ENCODE data around the gene MGMT. TPM values are rescaled to one million over a fixed set of nuclear protein-coding genes. Genes with fewer than 3 reads are reported as not detected.

The MGMT gene
- total and polyA plus RNA-seq, 2 of the 4 experiments (the other 2 are of a cell fraction) = 11.5 to 17.8 TPM

- Histone ChIP-seq H3K4me1 (ENCODE audit: control insufficient read depth, insufficient read depth, low read length) (no peaks in the 10 kb centered on the region), H3K9me1 (ENCODE audit: insufficient read depth, low read length) (no peaks in the 10 kb centered on the region), H4K8ac (ENCODE audit: low read depth in 2 of 2, low read length in 2 of 2) (no peak overlapping the region), H3K79me1 (ENCODE audit: low read depth in 1 of 2, low read length in 2 of 2) (no peaks in the 10 kb centered on the region), H4K5ac (ENCODE audit: low read depth, low read length) (no peak overlapping the region), H3K4me2 (ENCODE audit: low read depth, low read length) (no peak overlapping the region), H3K9me3 (ENCODE audit: control insufficient read depth, insufficient read depth, low read length) (peaks cover 31% of the 10 kb centered on the region), H3K27ac (ENCODE audit: insufficient read depth, low read length) (no peak overlapping the region), H2BK15ac (ENCODE audit: low read depth, low read length) (no peak overlapping the region), H2AK9ac (replicated peaks; ENCODE audit: low read depth, low read length, poor library complexity) (no peak overlapping the region), H2AK5ac (ENCODE audit: low read depth, low read length) (no peak overlapping the region), H2BK120ac (ENCODE audit: low read depth, low read length) (no peak overlapping the region), H4K20me1 (ENCODE audit: insufficient read depth, low read length) (no peaks in the 10 kb centered on the region), H3K23ac (ENCODE audit: low read depth, low read length) (no peak overlapping the region), H3K36me3 (ENCODE audit: control insufficient read depth, insufficient read depth, low read length) (no peaks in the 10 kb centered on the region), H3K18ac (ENCODE audit: low read depth, low read length) (no peak overlapping the region), H3K4ac (ENCODE audit: low read depth, low read length) (no peak overlapping the region), H3K9ac (ENCODE audit: low read depth, low read length) (no peak overlapping the region), H2BK5ac (ENCODE audit: low read depth, low read length, poor library complexity, severe bottlenecking) (no peak overlapping the region), H3K27me3 (ENCODE audit: control insufficient read depth, insufficient read depth, low read length) (no peaks in the 10 kb centered on the region), H3K56ac (ENCODE audit: extremely low read depth, insufficient read depth, low read length) (no peak overlapping the region), H4K91ac (ENCODE audit: insufficient read depth, low read depth, low read length) (no peak overlapping the region), H2BK20ac (ENCODE audit: low read depth, low read length) (no peak overlapping the region), H3K4me3 (ENCODE audit: insufficient read depth, low read depth, low read length) (no peak overlapping the region), H2AFZ (replicated peaks; ENCODE audit: low read length, poor library complexity) (peak overlapping the region; percentile 14), H3K14ac (replicated peaks; ENCODE audit: low read depth, low read length) (no peak overlapping the region)
- dilution Hi-C loops (cut with HindIII; ENCODE audit: low sequenced_read_pairs, unreplicated experiment) (no loop called here), in situ Hi-C loops (cut with MboI; ENCODE audit: low sequenced_read_pairs) (no loop called here), intact Hi-C loops (cut with micrococcal nuclease) (no loop called here)
- ChIA-PET CTCF (no interaction called here), POLR2A (ENCODE audit: unreplicated experiment) (no interaction called here)
- 87% methylated on average over 15 of the region's 30 CpGs; no CpG with 5 or more reads in 1 of the 2 experiments for WGBS, 2 experiments (ENCODE audit: extremely low coverage in 2 of 2, insufficient read length in 1 of 2)
- TF ChIP-seq, protein P1, sequence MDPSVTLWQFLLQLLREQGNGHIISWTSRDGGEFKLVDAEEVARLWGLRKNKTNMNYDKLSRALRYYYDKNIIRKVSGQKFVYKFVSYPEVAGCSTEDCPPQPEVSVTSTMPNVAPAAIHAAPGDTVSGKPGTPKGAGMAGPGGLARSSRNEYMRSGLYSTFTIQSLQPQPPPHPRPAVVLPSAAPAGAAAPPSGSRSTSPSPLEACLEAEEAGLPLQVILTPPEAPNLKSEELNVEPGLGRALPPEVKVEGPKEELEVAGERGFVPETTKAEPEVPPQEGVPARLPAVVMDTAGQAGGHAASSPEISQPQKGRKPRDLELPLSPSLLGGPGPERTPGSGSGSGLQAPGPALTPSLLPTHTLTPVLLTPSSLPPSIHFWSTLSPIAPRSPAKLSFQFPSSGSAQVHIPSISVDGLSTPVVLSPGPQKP (IDR thresholded peaks at IDR 0.05; ENCODE audit: borderline replicate concordance, low read depth, low read length) = no peak
- TF ChIP-seq NFE2L2 (IDR thresholded peaks at IDR 0.05; ENCODE audit: low read depth, low read length) (no peak), CHD1 (IDR thresholded peaks at IDR 0.05; ENCODE audit: low read depth, low read length) (no peak), RFX5 (IDR thresholded peaks at IDR 0.05; ENCODE audit: low read depth, low read length) (no peak), RCOR1 (IDR thresholded peaks at IDR 0.05; ENCODE audit: insufficient replicate concordance, low read length) (no peak), MAFK (IDR thresholded peaks at IDR 0.05; ENCODE audit: low read depth, low read length) (no peak), RAD21 (IDR thresholded peaks at IDR 0.05; ENCODE audit: low read length) (no peak), FOS (IDR thresholded peaks at IDR 0.05; ENCODE audit: low read depth, low read length) (no peak), POLR2A (IDR thresholded peaks at IDR 0.05; ENCODE audit: low read depth, low read length) (no peak), SMC3 (IDR thresholded peaks at IDR 0.05; ENCODE audit: low read depth, low read length) (no peak), MXI1 (IDR thresholded peaks at IDR 0.05; ENCODE audit: borderline replicate concordance, low read depth, low read length) (no peak), MAZ (IDR thresholded peaks at IDR 0.05; ENCODE audit: borderline replicate concordance, low read depth, low read length) (no peak), CEBPB (IDR thresholded peaks at IDR 0.05; ENCODE audit: low read depth, low read length) (no peak), USF2 (IDR thresholded peaks at IDR 0.05; ENCODE audit: low read depth, low read length) (no peak), BHLHE40 (IDR thresholded peaks at IDR 0.05; ENCODE audit: low read depth, low read length) (no peak)
- TF ChIP-seq, protein P2, sequence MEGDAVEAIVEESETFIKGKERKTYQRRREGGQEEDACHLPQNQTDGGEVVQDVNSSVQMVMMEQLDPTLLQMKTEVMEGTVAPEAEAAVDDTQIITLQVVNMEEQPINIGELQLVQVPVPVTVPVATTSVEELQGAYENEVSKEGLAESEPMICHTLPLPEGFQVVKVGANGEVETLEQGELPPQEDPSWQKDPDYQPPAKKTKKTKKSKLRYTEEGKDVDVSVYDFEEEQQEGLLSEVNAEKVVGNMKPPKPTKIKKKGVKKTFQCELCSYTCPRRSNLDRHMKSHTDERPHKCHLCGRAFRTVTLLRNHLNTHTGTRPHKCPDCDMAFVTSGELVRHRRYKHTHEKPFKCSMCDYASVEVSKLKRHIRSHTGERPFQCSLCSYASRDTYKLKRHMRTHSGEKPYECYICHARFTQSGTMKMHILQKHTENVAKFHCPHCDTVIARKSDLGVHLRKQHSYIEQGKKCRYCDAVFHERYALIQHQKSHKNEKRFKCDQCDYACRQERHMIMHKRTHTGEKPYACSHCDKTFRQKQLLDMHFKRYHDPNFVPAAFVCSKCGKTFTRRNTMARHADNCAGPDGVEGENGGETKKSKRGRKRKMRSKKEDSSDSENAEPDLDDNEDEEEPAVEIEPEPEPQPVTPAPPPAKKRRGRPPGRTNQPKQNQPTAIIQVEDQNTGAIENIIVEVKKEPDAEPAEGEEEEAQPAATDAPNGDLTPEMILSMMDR (conservative IDR thresholded peaks at IDR 0.05; ENCODE audit: low read depth, low read length) = no peak
- ATAC-seq (ENCODE audit: low read depth) (no peak), DNase-seq (no peak)
- no TSS peak for BruUV-seq (replicated peaks)
These were observed 275.9 kb downstream of the MGMT start for GRCh38 chr10:129742742-129743550.

Measured in IMR-90 (cell line).